ENCODE data around the gene RPL18A. TPM values are rescaled to one million over a fixed set of nuclear protein-coding genes. Genes with fewer than 3 reads are reported as not detected.

The RPL18A gene
- total RNA-seq, 6 donors from 2014 or later = 705 to 1,655 (median 1,002) TPM

GRCh38 chr19:17846146-17846545 lies 13.6 kb upstream of the RPL18A start:
- H3K36me3 ChIP-seq = peaks cover 0 to 23% (median 9%) of the 10 kb centered on the region in 4 donors
- H3K4me1 ChIP-seq = peaks cover 22 to 54% (median 34%) of the 10 kb centered on the region in 4 donors
- WGBS, 2 donors = 44 to 58% methylated on average over 8 of the region's 8 CpGs
- peak overlapping the region in 3 of 4 donors; percentile 48 to 94 (median 93) for H3K27ac ChIP-seq
- no peak for DNase-seq
- no peaks in the 10 kb centered on the region for H3K27me3 ChIP-seq
- H3K4me3 ChIP-seq = peak overlapping the region in 1 of 4 donors; percentile 58
- TF ChIP-seq EP300 (IDR thresholded peaks at IDR 0.05) (no peak), CTCF (IDR thresholded peaks at IDR 0.05) (no peak), POLR2A (IDR thresholded peaks at IDR 0.05) (no peak), POLR2AphosphoS5 (IDR thresholded peaks at IDR 0.05) (no peak)
- no peak for ATAC-seq (ENCODE audit: low FRiP score in 2 of 2)
- H3K9me3 ChIP-seq = no peaks in the 10 kb centered on the region

GRCh38 chr19:17847538-17848366 lies 12.0 kb upstream of the RPL18A start, which contains the start of gene JAK3:
Gene JAK3 (minus strand): TSS chr19:17847982. CDS start chr19:17844417, 3,565 bp downstream.
- Histone ChIP-seq H3K4me3 (peak within 1 kb of the TSS; percentile 27 to 58 (median 48)), H3K27ac (peak within 1 kb of the TSS; percentile 87 to 95 (median 94)), H3K9me3 (no peaks in the 10 kb centered on the region), H3K4me1 (peaks cover 22 to 38% (median 27%) of the 10 kb centered on the region in 4 donors), H3K36me3 (peaks cover 0 to 9% (median under 1%) of the 10 kb centered on the region in 4 donors), H3K27me3 (no peaks in the 10 kb centered on the region)
- ATAC-seq (ENCODE audit: low FRiP score in 2 of 2) (peak; percentile 55 to 62), DNase-seq (peak; percentile 54 to 87)
- TF ChIP-seq CTCF (IDR thresholded peaks at IDR 0.05) (no peak), POLR2A (IDR thresholded peaks at IDR 0.05) (no peak), EP300 (IDR thresholded peaks at IDR 0.05) (peak in 3 of 4 donors; percentile 18 to 78 (median 73)), POLR2AphosphoS5 (IDR thresholded peaks at IDR 0.05) (peak; percentile 68 to 84)
- WGBS, 2 donors = 7 to 13% methylated on average over 7 to 32 of the region's 40 CpGs

GRCh38 chr19:17848595-17849292 lies 11.0 kb upstream of the RPL18A start:
- DNase-seq (no peak), ATAC-seq (ENCODE audit: low FRiP score in 2 of 2) (no peak)
- Histone ChIP-seq H3K27ac (peak overlapping the region; percentile 87 to 95 (median 94)), H3K36me3 (no peaks in the 10 kb centered on the region), H3K4me1 (peaks cover 22 to 32% (median 25%) of the 10 kb centered on the region in 4 donors), H3K27me3 (no peaks in the 10 kb centered on the region), H3K4me3 (no peak overlapping the region), H3K9me3 (no peaks in the 10 kb centered on the region)
- no peak for TF ChIP-seq EP300 (IDR thresholded peaks at IDR 0.05)
- TF ChIP-seq CTCF (IDR thresholded peaks at IDR 0.05) = no peak
- no peak for TF ChIP-seq POLR2A (IDR thresholded peaks at IDR 0.05)
- TF ChIP-seq POLR2AphosphoS5 (IDR thresholded peaks at IDR 0.05) = no peak
- WGBS, 2 donors = 81 to 82% methylated on average over 14 of the region's 14 CpGs

GRCh38 chr19:17854061-17854460 lies 5.6 kb upstream of the RPL18A start:
- no peaks in the 10 kb centered on the region for H3K9me3 ChIP-seq
- H3K4me3 ChIP-seq = no peak overlapping the region
- TF ChIP-seq POLR2AphosphoS5 (IDR thresholded peaks at IDR 0.05) = no peak
- no peak for TF ChIP-seq POLR2A (IDR thresholded peaks at IDR 0.05)
- no peak for TF ChIP-seq EP300 (IDR thresholded peaks at IDR 0.05)
- TF ChIP-seq CTCF (IDR thresholded peaks at IDR 0.05) = no peak
- peaks cover 1 to 15% (median 12%) of the 10 kb centered on the region in 4 donors for H3K4me1 ChIP-seq
- WGBS, 2 donors = 80 to 84% methylated on average over 6 of the region's 6 CpGs
- DNase-seq = no peak
- no peaks in the 10 kb centered on the region for H3K27me3 ChIP-seq
- no peak for ATAC-seq (ENCODE audit: low FRiP score in 2 of 2)
- no peak overlapping the region for H3K27ac ChIP-seq
- H3K36me3 ChIP-seq = no peaks in the 10 kb centered on the region

Measured in upper lobe of left lung (tissue), 6 donors.